ENCODE results near the gene KRT76.

DNA sequence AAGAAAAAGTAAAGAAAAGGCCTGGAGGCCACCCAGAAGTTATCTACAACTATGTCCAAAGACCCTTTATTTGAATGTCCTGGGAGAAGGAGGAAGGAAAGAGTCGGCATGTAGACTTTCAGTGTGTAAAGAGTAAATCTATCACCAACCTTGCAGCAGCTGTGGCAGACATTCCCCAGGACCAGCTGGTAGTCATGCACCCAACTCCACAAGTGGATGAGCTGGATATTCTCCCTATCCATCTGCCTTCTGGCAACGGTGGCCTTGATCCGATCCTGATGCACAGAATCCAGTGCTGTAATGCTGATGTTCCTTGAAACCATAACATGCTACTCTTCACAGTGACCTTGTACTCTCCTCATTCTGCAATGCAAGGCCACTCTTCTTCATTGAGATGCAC lies 27.3 kb downstream of the KRT76 start:
- TF ChIP-seq, protein P1, sequence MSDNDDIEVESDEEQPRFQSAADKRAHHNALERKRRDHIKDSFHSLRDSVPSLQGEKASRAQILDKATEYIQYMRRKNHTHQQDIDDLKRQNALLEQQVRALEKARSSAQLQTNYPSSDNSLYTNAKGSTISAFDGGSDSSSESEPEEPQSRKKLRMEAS (IDR thresholded peaks at IDR 0.05; ENCODE audit: low read depth, low read length), result no peak
- TF ChIP-seq, protein P2, sequence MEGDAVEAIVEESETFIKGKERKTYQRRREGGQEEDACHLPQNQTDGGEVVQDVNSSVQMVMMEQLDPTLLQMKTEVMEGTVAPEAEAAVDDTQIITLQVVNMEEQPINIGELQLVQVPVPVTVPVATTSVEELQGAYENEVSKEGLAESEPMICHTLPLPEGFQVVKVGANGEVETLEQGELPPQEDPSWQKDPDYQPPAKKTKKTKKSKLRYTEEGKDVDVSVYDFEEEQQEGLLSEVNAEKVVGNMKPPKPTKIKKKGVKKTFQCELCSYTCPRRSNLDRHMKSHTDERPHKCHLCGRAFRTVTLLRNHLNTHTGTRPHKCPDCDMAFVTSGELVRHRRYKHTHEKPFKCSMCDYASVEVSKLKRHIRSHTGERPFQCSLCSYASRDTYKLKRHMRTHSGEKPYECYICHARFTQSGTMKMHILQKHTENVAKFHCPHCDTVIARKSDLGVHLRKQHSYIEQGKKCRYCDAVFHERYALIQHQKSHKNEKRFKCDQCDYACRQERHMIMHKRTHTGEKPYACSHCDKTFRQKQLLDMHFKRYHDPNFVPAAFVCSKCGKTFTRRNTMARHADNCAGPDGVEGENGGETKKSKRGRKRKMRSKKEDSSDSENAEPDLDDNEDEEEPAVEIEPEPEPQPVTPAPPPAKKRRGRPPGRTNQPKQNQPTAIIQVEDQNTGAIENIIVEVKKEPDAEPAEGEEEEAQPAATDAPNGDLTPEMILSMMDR (IDR thresholded peaks at IDR 0.05; ENCODE audit: low read depth, low read length), result no peak

Measured in NB4 (cell line).